CD4-positive, alpha-beta T cell (primary cell): ENCODE results near the gene NFIA. TPM values are rescaled to one million over a fixed set of nuclear protein-coding genes. Genes with fewer than 3 reads are reported as not detected.

Experiments used
- ATAC-seq: fragments of 200-7000 bp; cut with Tn5 transposase; one replicate; pipeline ENCODE4 v1.10.0; 2022; ENCODE audit warnings: mild to moderate bottlenecking; ENCODE audit not compliant: poor library complexity
- CTCF ChIA-PET: fragments of 350-600 bp; sonication (Branson Sonifier 250); formaldehyde crosslinking; loops from one replicate; lab custom pipeline; 2021; ENCODE audit warnings: antibody characterized with exemption, inconsistent platforms; lab: Charles Lee
- POLR2A ChIA-PET: fragments of 350-600 bp; sonication (Branson Sonifier 250); formaldehyde crosslinking; loops from one replicate; lab custom pipeline; 2021; ENCODE audit warnings: antibody characterized with exemption, inconsistent platforms; lab: Charles Lee
- DNase-seq, 14 experiments: peaks; one replicate each; pipeline ENCODE4 v3.0.0-alpha.2; 2013 to 2020; ENCODE audit warnings: mixed read lengths in 2 of 14
- H3K27ac ChIP-seq, 2 donors: one replicate each; pipeline versions ENCODE4 v1.5.1 to v1.7.0; 2013; ENCODE audit warnings: low read length in 2 of 2, low read depth in 1 of 2, mild to moderate bottlenecking in 1 of 2
- H3K27me3 ChIP-seq, 2 experiments: 1 replicate in 1 of 2; 2 replicates in 1 of 2; pipeline versions ENCODE4 v1.6.1 to v1.7.0; 2013; ENCODE audit warnings: low read length in 2 of 2, control low read depth in 1 of 2, mild to moderate bottlenecking in 1 of 2, moderate library complexity in 1 of 2; ENCODE audit not compliant: insufficient read depth in 2 of 2, control insufficient read depth in 1 of 2
- H3K36me3 ChIP-seq: one replicate; pipeline ENCODE4 v1.6.1; 2013; ENCODE audit warnings: low read length, control low read depth; ENCODE audit not compliant: insufficient read depth
- H3K4me1 ChIP-seq: one replicate; pipeline ENCODE4 v1.6.1; 2013; ENCODE audit warnings: low read length, control low read depth; ENCODE audit not compliant: insufficient read depth
- H3K4me3 ChIP-seq: one replicate; pipeline ENCODE4 v1.5.1; 2013; ENCODE audit warnings: mild to moderate bottlenecking, low read length, moderate library complexity
- H3K9me3 ChIP-seq, 2 experiments: 1 replicate in 1 of 2; 2 replicates in 1 of 2; pipeline versions ENCODE4 v1.6.1 to v1.7.0; 2013; ENCODE audit warnings: low read length in 2 of 2, mild to moderate bottlenecking in 2 of 2, control low read depth in 1 of 2, moderate library complexity in 1 of 2; ENCODE audit not compliant: control insufficient read depth in 1 of 2, insufficient read depth in 1 of 2
- H3K27ac Mint-ChIP-seq: one replicate; pipeline ENCODE4 v1.8.0; 2020; ENCODE audit warnings: mixed read lengths
- H3K27me3 Mint-ChIP-seq: one replicate; pipeline ENCODE4 v1.8.0; 2021; ENCODE audit warnings: mixed read lengths
- H3K36me3 Mint-ChIP-seq: one replicate; pipeline ENCODE4 v1.8.0; 2021; ENCODE audit warnings: low read depth, mixed read lengths
- H3K4me1 Mint-ChIP-seq: one replicate; pipeline ENCODE4 v1.8.0; 2021; ENCODE audit warnings: low read depth, mixed read lengths
- H3K4me3 Mint-ChIP-seq: one replicate; pipeline ENCODE4 v1.8.0; 2020; ENCODE audit warnings: mild to moderate bottlenecking, mixed read lengths
- H3K9me3 Mint-ChIP-seq: one replicate; pipeline ENCODE4 v1.8.0; 2020; ENCODE audit warnings: mixed read lengths
- intact Hi-C, 2 experiments: fragments of 100-400 bp; cut with DNase I in 1 of 2; cut with micrococcal nuclease in 1 of 2; formaldehyde crosslinking; loops; one replicate each; pipeline versions ENCODE4 v1.15.1 to v1.9.0; 2023 to 2025; cut with DNase I, micrococcal nuclease
- total RNA-seq, 174 experiments: library from RNA in 2 of 174; stranded (reverse) in 2 of 174; gene quantifications; one replicate each; pipeline ENCODE4 v1.2.3 and lab custom pipeline; 2021 to 2026
- TF ChIP-seq, protein P1 (sequence below): fragments of 200-600 bp; IDR thresholded peaks from one replicate; pipeline ENCODE4 v1.8.0; 2022; ENCODE audit warnings: antibody characterized with exemption, mild to moderate bottlenecking

Gene NFIA
- total RNA-seq, 2 experiments from 2014 or later = 4.8 to 5.9 TPM

DNA sequence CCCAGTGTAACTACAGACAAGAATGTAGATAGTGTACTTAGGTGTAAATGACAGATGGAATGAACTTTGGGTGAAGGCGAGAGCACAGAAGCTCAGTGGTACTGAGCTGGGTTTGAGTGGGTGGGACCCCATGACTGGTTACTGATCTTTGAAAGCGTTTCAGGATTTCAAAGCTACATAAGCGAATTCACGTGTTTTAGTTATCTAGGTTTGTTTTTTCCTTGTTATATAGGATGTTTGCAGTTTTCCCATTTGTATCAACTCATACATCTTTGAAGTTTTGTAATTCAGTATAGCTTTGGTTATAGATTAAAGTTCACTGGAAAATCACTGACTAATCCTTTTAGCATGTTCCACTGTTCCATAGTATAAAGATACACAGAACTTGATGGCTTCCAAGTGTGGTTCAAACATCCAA is 182.5 kb downstream of the NFIA start:
- H3K36me3 ChIP-seq = no peaks in the 10 kb centered on the region
- POLR2A ChIA-PET = no interaction called here
- ATAC-seq (no peak), DNase-seq (no peak)
- H3K4me1 Mint-ChIP-seq = peaks cover 5% of the 10 kb centered on the region
- no peaks in the 10 kb centered on the region for H3K9me3 ChIP-seq
- TF ChIP-seq, protein P1, sequence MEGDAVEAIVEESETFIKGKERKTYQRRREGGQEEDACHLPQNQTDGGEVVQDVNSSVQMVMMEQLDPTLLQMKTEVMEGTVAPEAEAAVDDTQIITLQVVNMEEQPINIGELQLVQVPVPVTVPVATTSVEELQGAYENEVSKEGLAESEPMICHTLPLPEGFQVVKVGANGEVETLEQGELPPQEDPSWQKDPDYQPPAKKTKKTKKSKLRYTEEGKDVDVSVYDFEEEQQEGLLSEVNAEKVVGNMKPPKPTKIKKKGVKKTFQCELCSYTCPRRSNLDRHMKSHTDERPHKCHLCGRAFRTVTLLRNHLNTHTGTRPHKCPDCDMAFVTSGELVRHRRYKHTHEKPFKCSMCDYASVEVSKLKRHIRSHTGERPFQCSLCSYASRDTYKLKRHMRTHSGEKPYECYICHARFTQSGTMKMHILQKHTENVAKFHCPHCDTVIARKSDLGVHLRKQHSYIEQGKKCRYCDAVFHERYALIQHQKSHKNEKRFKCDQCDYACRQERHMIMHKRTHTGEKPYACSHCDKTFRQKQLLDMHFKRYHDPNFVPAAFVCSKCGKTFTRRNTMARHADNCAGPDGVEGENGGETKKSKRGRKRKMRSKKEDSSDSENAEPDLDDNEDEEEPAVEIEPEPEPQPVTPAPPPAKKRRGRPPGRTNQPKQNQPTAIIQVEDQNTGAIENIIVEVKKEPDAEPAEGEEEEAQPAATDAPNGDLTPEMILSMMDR = no peak
- CTCF ChIA-PET = no interaction called here
- no peak overlapping the region for H3K27ac ChIP-seq
- no peaks in the 10 kb centered on the region for H3K27me3 ChIP-seq
- H3K4me1 ChIP-seq = no peaks in the 10 kb centered on the region
- no peak overlapping the region for H3K4me3 ChIP-seq
- no peaks in the 10 kb centered on the region for H3K36me3 Mint-ChIP-seq
- intact Hi-C loops = no loop called here
- no peak overlapping the region for H3K27ac Mint-ChIP-seq
- H3K9me3 Mint-ChIP-seq = no peaks in the 10 kb centered on the region
- no peak overlapping the region for H3K4me3 Mint-ChIP-seq
- H3K27me3 Mint-ChIP-seq = no peaks in the 10 kb centered on the region

DNA sequence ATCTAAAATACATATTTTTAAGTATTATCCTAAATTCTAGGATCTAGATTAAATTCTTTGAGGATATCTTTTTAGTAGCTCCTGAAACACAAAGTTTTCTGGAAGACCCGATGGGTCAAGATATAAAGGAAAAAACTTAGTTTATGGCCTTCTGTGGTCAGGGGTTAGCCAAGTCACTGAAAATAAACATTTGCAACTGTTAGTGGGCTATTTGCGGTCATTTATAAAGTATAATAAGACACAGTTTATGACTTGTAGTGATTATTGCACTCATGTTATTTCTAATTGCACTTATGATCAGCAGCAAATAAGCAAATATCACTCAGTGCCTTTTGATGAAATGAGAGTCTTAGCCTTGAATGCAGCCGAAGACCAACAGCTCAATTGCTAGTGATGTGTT is 183.3 kb downstream of the NFIA start:
- Histone ChIP-seq H3K9me3 (no peaks in the 10 kb centered on the region), H3K36me3 (no peaks in the 10 kb centered on the region), H3K27me3 (no peaks in the 10 kb centered on the region), H3K4me1 (no peaks in the 10 kb centered on the region), H3K27ac (no peak overlapping the region), H3K4me3 (no peak overlapping the region)
- intact Hi-C loops = no loop called here
- DNase-seq = no peak
- ATAC-seq = no peak
- Mint-ChIP-seq H3K4me3 (no peak overlapping the region), H3K36me3 (no peaks in the 10 kb centered on the region), H3K27ac (no peak overlapping the region), H3K27me3 (no peaks in the 10 kb centered on the region), H3K4me1 (peaks cover 12% of the 10 kb centered on the region), H3K9me3 (no peaks in the 10 kb centered on the region)
- ChIA-PET CTCF (interaction anchor here (1.2 kb wide), 1 partner anchor 11 kb away, joined by 4 read pairs; no protein-coding TSS in a partner anchor), POLR2A (no interaction called here)
- TF ChIP-seq, protein P1 = no peak

DNA sequence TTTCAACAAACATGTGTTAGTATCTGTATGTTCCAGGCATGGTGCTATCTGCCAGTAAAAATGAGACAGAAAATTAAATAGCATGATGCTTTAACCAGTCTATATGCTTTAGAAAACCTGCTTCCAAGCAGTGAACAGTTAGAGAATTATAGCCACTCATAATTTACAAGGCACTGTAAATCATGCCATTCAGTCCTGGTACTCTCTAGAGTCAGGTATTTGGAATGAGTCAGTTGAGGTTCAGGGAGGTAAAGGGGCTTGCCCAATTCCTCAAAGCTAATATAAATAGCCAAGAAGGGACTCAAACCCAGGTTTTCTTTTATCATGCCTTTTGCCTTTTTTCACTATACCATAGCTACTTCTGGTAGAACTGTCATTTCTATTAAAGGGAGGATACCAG is 184.4 kb downstream of the NFIA start:
- Histone ChIP-seq H3K4me3 (no peak overlapping the region), H3K27ac (no peak overlapping the region), H3K36me3 (no peaks in the 10 kb centered on the region), H3K27me3 (no peaks in the 10 kb centered on the region), H3K4me1 (no peaks in the 10 kb centered on the region), H3K9me3 (no peaks in the 10 kb centered on the region)
- intact Hi-C loops = no loop called here
- TF ChIP-seq, protein P1 = no peak
- Mint-ChIP-seq H3K4me3 (no peak overlapping the region), H3K27me3 (no peaks in the 10 kb centered on the region), H3K27ac (no peak overlapping the region), H3K36me3 (no peaks in the 10 kb centered on the region), H3K4me1 (peaks cover 17% of the 10 kb centered on the region), H3K9me3 (no peaks in the 10 kb centered on the region)
- DNase-seq (no peak), ATAC-seq (no peak)
- ChIA-PET POLR2A (no interaction called here), CTCF (interaction anchor here (1.2 kb wide), 1 partner anchor 12 kb away, joined by 4 read pairs; no protein-coding TSS in a partner anchor)
